Measurements from ENCODE around the gene PRKAG2.

PRKAG2 gene

DNA sequence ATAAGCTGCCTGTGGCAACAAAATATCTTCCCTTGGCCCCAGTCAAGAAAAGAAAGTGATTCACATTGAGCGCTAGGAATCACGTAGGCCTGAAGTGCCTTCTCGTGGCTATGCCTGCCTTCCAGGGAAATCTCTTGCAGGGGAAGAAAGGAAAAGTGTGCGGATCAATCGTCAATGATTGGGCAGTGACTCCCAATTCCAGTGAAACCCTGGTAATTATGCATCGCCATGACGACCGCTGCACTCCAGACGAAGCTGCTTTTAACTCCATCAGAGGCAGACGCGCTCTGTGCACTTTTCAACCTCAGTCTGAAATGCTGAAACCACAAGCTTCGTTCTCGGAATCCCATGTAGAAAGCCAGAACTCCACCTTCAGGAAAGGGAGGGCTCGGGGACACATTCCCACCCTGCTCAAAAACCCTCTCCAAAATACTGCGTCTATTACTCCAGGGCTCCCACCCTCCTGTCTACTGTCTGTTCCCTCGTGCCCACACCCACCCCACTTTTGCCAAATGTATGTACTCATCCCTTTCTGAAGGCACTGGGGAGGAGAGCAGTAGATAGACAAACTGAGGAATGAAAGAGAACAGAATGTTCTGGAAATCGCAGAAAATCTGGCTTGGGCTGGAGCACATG is 24.2 kb upstream of the PRKAG2 start:
- TF ChIP-seq, protein P1, sequence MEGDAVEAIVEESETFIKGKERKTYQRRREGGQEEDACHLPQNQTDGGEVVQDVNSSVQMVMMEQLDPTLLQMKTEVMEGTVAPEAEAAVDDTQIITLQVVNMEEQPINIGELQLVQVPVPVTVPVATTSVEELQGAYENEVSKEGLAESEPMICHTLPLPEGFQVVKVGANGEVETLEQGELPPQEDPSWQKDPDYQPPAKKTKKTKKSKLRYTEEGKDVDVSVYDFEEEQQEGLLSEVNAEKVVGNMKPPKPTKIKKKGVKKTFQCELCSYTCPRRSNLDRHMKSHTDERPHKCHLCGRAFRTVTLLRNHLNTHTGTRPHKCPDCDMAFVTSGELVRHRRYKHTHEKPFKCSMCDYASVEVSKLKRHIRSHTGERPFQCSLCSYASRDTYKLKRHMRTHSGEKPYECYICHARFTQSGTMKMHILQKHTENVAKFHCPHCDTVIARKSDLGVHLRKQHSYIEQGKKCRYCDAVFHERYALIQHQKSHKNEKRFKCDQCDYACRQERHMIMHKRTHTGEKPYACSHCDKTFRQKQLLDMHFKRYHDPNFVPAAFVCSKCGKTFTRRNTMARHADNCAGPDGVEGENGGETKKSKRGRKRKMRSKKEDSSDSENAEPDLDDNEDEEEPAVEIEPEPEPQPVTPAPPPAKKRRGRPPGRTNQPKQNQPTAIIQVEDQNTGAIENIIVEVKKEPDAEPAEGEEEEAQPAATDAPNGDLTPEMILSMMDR (IDR thresholded peaks at IDR 0.05; ENCODE audit: insufficient read depth, low read depth, low read length, missing control alignments) = no peak
- no peak for DNase-seq (ENCODE audit: low read depth)
- H3K4me3 ChIP-seq (ENCODE audit: low read depth, low read length) = no peak overlapping the region

DNA sequence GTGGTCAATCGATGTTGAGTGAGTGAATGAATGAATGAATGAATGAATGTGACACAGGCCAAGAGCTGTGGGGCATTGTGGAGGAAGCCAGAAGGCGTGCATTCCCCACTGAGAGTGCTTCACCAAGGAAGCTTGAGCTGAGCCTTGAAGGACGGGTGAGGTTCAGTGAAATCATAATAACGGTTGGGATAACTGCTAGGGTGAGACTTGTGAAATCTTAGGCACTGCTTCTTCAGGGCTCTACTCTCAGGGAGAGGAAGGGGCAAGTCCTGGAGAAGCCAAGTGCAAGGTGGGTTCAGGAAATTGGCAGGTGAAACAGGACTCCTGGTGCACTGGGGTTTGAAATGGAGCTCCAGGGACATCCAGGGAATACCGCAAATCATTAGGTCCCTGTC is 23.7 kb upstream of the PRKAG2 start:
- no peak for DNase-seq (ENCODE audit: low read depth)
- TF ChIP-seq, protein P1 (IDR thresholded peaks at IDR 0.05; ENCODE audit: insufficient read depth, low read depth, low read length, missing control alignments) = no peak
- H3K4me3 ChIP-seq (ENCODE audit: low read depth, low read length) = no peak overlapping the region

DNA sequence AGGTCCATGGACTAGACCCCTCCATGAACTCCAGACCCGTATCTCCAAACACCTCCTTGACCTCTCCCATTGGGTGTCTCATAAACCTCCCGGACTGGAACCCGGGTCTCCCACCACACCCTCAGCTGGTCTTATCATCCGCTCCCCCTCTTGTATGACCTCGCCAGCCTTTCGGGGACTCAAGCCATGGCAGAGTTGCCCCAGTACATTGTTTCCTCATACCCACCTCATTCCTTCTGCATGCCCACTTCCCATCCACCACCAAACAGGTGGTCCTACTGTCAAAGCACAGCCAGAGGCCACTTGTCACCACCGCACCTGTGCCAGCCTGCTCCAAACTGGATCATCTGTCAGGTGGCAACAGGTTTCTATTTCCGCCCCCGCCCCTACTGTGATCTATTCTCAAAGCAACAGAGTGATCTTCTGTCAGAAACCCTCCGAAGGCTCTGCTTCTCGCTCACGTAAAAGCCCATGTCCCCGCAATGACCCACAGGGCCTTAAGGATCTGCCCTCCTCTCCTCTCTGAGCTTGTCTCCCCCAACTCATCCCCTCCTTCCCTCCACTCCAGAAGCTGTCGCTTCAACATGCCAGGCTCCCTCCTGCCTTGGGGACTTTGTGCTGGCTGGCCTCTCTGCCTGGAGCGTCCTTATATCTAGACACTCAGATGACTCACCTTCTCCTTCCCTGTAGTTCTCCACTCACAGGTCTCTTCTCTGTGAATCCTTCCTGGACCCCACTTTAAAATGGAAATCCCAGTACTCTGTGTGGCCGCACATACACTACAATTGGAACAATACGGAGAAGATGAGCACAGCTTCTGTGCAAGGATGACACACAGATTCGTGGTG is 22.8 kb upstream of the PRKAG2 start:
- DNase-seq (ENCODE audit: low read depth) = no peak
- no peak overlapping the region for H3K4me3 ChIP-seq (ENCODE audit: low read depth, low read length)
- TF ChIP-seq, protein P1 (IDR thresholded peaks at IDR 0.05; ENCODE audit: insufficient read depth, low read depth, low read length, missing control alignments) = no peak

DNA sequence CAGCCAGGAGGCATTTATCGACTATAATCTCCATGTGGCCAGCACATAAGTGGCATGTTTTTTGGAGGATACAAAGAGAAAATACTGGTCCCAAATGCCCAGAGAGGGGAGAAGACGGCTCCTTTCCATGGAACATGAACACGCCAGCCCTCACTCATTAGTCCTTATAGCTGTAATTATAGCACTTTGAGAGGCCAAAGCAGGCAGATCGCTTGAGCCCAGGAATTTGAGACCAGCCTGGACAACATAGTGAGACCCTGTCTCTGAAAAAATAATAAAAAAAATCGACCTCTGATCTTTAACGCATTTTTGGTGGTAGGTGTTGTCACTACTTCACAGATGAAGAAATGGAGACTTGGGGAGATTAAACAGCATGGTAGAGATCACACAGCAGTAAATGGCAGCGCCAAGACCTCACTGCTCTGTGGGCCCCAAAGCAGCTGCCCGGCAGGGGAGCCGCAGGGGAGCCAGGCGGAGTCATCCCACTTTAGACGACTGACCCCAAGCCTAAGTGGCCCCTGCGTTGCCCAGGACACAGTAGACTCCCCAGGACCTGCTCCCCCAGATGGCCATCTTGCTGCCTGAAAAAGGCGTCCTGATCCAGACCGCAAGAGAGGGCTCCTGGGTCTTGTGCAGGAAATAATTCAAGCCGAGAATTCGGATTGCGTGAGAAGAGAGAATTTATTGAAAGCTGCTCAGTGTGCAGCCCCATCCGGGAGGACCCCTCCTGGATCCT is 21.2 kb upstream of the PRKAG2 start:
- H3K4me3 ChIP-seq (ENCODE audit: low read depth, low read length) = no peak overlapping the region
- TF ChIP-seq, protein P1 (IDR thresholded peaks at IDR 0.05; ENCODE audit: insufficient read depth, low read depth, low read length, missing control alignments) = no peak

DNA sequence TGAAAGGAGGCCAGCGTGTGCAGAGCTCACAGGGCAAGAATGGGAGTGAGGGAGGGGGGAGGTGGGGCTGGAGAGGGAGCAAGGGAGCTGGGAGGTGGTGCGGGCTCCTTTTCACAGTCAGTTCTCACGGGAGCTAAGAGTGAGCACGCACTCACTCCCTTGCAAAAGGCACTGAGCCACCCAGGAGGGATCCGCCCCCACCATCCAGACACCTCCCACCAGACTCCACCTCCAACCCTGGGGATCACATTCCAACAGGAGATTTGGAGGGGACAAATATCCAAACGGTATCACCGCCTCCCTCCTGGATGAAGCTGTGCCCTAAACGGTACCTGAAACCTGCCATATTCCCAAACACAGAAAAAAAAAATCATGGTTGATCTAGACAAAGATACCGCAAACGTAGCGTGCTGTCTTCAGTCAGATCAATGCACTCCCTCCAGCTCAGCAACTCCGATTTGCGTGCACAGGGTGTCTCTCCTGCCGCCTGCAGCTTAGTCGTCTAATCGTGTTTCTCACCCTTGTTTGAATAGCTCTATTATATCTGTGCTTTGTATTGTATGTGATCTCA is 20.3 kb upstream of the PRKAG2 start:
- no peak for DNase-seq (ENCODE audit: low read depth)

More for the DNA sequence above, 21.2 kb upstream of the PRKAG2 start:
- no peak for DNase-seq (ENCODE audit: low read depth)

DNA sequence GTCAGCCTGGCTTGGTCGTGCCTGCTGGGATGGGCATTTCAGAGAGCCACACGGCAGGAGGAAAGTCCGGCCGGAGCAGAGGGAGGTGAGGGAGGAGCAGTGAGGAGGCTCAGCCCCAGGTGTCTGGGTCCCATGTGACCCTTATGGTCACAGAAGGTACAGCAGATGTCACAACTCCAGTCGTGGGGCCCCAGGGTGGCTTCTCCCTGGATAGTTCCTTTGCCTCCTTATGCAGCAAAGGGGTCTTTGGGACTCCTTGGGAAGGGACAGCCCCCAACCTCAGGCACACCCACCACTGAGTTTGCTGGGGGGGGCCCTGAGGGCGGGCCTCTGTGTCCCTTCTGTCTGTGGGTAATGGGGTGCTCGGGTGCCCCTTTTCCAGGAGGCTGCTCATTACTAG is 19.6 kb upstream of the PRKAG2 start:
- no peak for DNase-seq (ENCODE audit: low read depth)
- no peak overlapping the region for H3K4me3 ChIP-seq (ENCODE audit: low read depth, low read length)
- TF ChIP-seq, protein P1 (IDR thresholded peaks at IDR 0.05; ENCODE audit: insufficient read depth, low read depth, low read length, missing control alignments) = no peak

More for the DNA sequence above, 20.3 kb upstream of the PRKAG2 start:
- no peak overlapping the region for H3K4me3 ChIP-seq (ENCODE audit: low read depth, low read length)
- TF ChIP-seq, protein P1 (IDR thresholded peaks at IDR 0.05; ENCODE audit: insufficient read depth, low read depth, low read length, missing control alignments) = no peak
